HG03066 (cell line): ENCODE measurements around the gene CHRD.
A peak's percentile ranks its signal among the peaks of the same experiment; 100 is the strongest.
"Not testable (repeated sequence)": the region's sequence is repeated elsewhere in the genome, so short reads cannot be mapped to it uniquely, and the experiment has no call there.

Source experiments
- ATAC-seq: cut with Tn5 transposase; IDR thresholded peaks from one replicate; pipeline ENCODE4 v1.9.1; 2021; ENCODE audit warnings: low read depth; ENCODE audit not compliant: unreplicated experiment

CHRD gene

GRCh38 chr3:184409946-184410500, 30.2 kb downstream of the CHRD start:
- no peak for ATAC-seq

- no peak for ATAC-seq
Observed at GRCh38 chr3:184414418-184415202, 34.8 kb downstream of the CHRD start.

GRCh38 chr3:184415203-184415490, 35.3 kb downstream of the CHRD start:
- no peak for ATAC-seq

GRCh38 chr3:184417619-184418327, 37.9 kb downstream of the CHRD start:
- ATAC-seq = peak; percentile 94

GRCh38 chr3:184419171-184419570, 39.3 kb downstream of the CHRD start:
- no peak for ATAC-seq

GRCh38 chr3:184423561-184423960, 43.7 kb downstream of the CHRD start:
- no peak for ATAC-seq

- ATAC-seq = no peak
Observed at GRCh38 chr3:184426691-184427141, 46.9 kb downstream of the CHRD start.

- ATAC-seq = no peak
Observed at GRCh38 chr3:184428561-184429175, 48.8 kb downstream of the CHRD start.

GRCh38 chr3:184429786-184430185, 49.9 kb downstream of the CHRD start:
- no peak for ATAC-seq

GRCh38 chr3:184430940-184431339, 51.1 kb downstream of the CHRD start:
- ATAC-seq = no peak

GRCh38 chr3:184433178-184433577, 53.3 kb downstream of the CHRD start:
- ATAC-seq = not testable (repeated sequence)

- ATAC-seq = no peak
Observed at GRCh38 chr3:184439096-184439495, 59.2 kb downstream of the CHRD start.
